DMS114 treated with DMSO at 0.1 percent for 48 hours (cell line): ENCODE measurements around the gene FNBP1.

Experiments
- DNase-seq: peaks from one replicate; lab custom pipeline; 2025; ENCODE audit not compliant: unreplicated experiment; lab: John Stamatoyannopoulos, UW

Gene FNBP1

GRCh38 chr9:129929496-129930125, 113.4 kb downstream of the FNBP1 start:
- DNase-seq = no peak

DNA sequence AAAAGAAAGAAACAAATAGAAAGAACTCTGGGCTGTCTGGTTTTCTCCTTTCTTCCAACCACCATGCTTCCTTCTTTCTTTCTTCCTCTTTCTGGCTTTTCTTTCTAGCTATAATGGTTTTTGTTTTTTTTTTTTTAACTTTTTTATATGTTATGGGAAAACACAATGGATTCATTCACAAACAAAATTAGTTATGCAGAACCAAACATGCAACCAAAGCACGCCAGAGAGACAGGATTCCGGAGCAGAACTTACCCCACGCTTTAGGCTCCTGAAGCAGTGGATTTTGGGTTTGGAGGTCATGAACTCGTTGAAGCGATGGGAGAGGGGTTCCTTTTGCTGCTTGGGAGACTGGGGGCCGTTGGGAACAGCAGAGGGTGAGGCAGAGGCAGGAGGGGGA, 119.4 kb downstream of the FNBP1 start:
- no peak for DNase-seq

- DNase-seq = no peak
Measured at GRCh38 chr9:129921905-129922304, 121.1 kb downstream of the FNBP1 start.

DNA sequence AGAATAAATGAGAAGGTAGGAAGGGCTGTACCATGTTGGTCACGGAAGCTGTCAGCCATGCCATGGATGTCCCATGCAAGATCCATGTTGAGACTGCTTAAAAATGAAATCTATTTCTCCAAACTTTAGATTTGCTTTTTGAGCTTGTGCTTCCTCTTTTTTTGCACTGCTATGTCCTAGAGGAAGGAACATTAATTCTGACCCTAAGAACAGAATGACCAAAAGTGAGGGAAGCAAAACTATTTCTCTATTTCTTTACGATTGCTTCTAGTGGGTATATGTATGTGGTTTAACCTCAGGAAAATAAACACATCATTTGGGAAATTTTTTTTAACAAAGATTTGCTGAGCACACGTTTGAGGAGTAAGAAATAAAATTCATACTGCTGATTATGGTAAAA, 123.1 kb downstream of the FNBP1 start:
- no peak for DNase-seq

DNA sequence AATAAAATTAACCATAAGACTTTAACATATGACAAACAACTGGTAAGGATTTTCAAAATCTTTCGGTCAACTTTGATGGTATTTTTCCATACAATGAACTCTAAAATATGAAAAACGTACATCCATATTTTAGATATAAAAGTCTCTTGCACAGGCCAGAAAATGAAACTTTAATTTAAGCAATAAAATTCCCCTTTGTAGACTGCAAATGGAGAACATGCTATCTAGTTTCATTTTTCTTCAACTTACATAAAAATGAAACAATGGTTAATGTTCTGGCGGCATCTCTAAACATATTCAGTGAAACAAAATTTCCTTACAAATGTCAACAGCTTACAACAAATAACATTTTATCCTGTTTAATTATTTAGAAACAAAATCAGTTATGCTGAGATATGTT, 123.7 kb downstream of the FNBP1 start:
- no peak for DNase-seq

DNA sequence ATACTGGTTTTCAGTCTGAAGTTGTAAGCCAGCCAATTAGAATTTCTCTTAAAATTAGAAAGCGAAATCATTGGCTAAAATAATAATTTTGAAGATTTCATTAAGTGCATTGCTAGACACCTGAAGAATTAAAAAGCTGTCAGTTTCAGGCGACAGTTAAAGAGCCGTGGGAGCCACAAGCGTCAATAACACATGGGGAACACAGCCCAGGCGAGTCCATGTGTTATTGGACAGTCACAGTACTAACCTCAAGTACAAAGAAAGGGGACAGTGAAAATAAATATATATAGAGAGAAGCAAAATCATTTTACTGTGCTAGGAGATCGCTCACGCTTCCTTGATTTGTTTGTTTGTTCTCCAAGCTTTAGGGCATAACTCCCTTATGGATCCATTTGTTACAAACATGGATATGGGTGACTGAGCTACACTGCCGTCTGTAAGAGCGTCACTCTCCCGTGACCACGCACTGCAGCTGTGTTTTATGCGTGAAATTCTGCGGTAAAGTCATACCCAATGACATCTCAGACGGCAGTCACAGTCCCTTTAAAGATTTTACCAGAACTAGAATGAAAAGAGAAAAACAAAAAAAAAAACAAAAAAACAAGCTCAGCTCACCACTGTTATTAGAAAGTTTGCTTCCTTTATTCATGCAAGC, 124.6 kb downstream of the FNBP1 start:
- no peak for DNase-seq

GRCh38 chr9:129916707-129917106, 126.3 kb downstream of the FNBP1 start:
- no peak for DNase-seq

DNA sequence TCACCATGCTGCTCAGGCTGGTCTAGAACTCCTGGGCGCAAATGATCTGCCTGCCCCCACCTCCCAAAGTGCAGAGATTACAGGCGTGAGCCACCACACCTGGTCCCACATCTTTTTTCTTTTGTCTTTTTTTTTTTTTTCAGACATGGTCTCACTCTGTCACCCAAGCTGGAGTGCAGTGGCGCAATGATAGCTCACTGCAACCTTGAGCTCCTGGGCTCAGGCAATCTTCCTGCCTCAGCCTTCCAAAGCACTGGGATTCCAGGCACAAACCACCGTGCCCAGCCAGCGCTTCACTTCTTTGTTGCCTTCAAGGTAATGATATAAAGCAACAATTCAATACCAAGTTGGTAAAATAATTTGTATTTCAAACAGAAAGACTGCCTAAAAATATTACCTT, 128.9 kb downstream of the FNBP1 start:
- DNase-seq = no peak

GRCh38 chr9:129910628-129911567, 132.1 kb downstream of the FNBP1 start:
- no peak for DNase-seq

- DNase-seq = no peak
Measured at GRCh38 chr9:129909851-129910250, 133.1 kb downstream of the FNBP1 start.

DNA sequence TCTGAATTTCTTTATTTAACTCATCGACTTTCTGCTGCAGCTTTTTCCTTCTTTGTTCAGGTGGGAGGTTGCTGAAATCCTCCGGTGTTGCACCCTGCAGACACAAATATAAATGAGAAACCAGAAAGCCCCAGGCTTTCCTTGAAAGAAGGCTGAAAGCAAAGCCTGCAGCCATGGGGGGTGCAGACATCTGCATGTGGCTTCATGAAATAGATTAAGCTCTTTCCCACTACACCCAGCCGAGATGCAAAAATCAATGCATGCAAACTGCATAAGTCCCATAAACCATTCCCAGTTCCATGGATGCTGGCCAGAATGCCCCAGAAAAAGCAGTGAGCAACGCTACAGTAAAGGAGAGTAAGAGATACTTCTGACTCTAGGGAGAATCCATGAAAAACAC, 134.1 kb downstream of the FNBP1 start:
- DNase-seq = no peak

DNA sequence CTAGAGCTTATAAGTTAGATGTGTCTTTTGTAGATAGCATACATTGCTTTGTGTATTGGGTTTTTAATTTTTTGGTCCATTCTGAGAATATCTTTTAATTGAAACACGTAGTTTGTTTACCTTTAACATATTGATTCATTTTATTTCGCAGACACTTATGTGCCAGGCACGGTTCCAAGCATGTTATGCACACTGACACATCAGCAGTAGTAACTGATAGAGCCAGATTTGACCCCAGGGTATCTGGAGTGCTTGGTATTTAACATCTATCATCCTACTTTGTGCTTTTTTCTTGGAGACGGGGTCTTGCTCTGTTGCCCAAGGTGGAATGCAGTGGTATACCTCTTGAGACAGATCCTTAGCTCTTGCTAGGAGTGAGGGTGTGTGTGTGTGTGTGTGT, 135.8 kb downstream of the FNBP1 start:
- DNase-seq = no peak

GRCh38 chr9:129906298-129906697, 136.7 kb downstream of the FNBP1 start:
- no peak for DNase-seq

- no peak for DNase-seq
Measured at GRCh38 chr9:129904734-129905133, 138.3 kb downstream of the FNBP1 start.

DNA sequence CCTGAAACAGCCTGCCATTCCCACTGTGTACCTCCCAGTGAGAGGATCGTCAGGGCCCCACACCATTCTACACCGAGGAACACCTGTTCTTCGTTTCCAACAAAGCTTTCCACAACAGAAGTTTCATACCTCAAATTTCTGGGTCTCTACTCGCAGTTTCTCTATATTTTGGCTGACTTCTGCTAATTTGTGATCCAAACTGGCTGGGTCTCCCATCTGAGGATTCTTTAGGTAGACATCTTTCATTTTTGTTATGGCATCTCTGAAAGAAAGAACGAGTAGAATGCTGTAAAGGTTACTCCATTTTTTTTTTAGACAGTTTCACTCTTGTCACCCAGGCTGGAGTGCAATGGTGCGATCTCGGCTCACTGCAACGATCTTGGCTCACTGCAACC, 140.3 kb downstream of the FNBP1 start:
- no peak for DNase-seq

GRCh38 chr9:129901993-129902739, 140.8 kb downstream of the FNBP1 start:
- no peak for DNase-seq

DNA sequence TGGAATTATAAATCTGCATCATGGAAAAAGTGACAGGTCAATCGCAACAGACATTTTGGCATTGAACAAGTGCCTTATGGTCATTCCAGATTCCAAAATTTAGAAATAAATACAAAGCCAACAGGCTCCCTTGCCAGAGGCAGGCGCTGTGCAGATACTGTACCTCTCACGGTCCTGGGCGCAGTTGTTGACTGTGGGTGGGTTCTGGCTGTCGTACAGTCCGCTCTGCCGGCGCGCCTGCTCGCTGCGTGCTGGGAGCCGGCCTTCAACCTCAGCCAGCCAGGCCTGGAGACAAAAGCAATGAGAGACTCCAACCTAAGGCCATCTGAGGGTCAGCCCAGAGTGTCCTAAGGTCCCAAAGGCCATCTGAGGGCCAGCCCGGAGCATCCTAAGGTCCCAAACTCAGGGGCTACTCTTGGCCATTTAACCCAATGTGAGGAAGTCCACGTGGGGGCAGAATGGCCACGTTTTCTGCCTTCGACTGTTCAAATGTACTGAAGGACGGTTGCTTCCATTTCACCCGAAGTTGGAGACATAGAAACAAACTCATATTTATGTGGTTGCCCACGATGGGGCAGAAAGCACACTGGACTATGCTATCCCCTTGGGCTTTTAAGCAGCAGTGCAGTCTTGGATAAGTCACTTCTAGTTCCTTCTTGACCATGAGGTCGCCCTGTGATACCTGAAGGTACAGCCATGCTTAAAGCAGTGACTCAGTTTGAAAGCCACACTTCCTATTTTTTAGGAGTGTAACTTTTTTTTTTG, 142.5 kb downstream of the FNBP1 start:
- DNase-seq = no peak

- no peak for DNase-seq
Measured at GRCh38 chr9:129899620-129900019, 143.4 kb downstream of the FNBP1 start.

DNA sequence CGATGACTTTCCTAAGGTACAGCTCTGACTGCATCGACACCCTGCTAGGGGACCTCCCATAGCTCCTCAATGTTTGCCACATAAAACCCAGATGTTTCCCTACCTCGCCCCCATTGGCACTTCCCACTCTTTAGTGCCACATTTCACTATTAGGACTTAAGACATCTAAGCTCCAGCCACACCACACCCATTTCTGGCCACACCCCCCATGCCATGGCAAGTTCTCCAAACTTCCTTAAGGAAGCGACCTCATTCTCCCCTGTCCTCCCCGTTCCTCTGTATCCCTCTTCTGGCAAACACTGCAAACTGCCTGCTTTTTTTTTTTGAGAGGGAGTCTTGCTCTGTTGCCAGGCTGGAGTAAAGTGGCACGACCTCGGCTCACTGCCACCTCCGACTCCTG, 144.8 kb downstream of the FNBP1 start:
- no peak for DNase-seq

- DNase-seq = no peak
Measured at GRCh38 chr9:129897263-129897662, 145.7 kb downstream of the FNBP1 start.
